Endothelial cell of umbilical vein (primary cell): ENCODE results near the gene RDM1. TPM values are rescaled to one million over a fixed set of nuclear protein-coding genes. Genes with fewer than 3 reads are reported as not detected.
A peak's percentile ranks its signal among the peaks of the same experiment; 100 is the strongest.

Experiments used
- BruUV-seq: library from RNA; stranded (reverse); fragments of 400-500 nt; replicated peaks from 2 replicates; lab custom pipeline; 2021; lab: Mats Ljungman, UMichigan
- CTCF ChIA-PET: fragments of 300-600, 350-600 bp; sonication (Branson Sonifier 250); formaldehyde crosslinking; loops from one replicate; lab custom pipeline; 2021; ENCODE audit warnings: antibody characterized with exemption, inconsistent platforms; lab: Charles Lee
- POLR2A ChIA-PET: fragments of 300-600, 350-600 bp; sonication (Branson Sonifier 250); formaldehyde crosslinking; loops from one replicate; lab custom pipeline; 2021; ENCODE audit warnings: antibody characterized with exemption, inconsistent platforms; lab: Charles Lee
- DNase-seq: peaks from one replicate; pipeline ENCODE4 v3.0.0-alpha.2; 2011; ENCODE audit warnings: low read depth, low spot score
- FAIRE-seq: peaks from 2 replicates; lab custom pipeline; 2011; peaks lifted over from hg19 to GRCh38; lab: Jason Lieb, UNC
- H2AFZ ChIP-seq: 2 replicates; pipeline ENCODE4 v1.6.0; 2012; ENCODE audit warnings: low read depth, low read length, control low read depth, inconsistent platforms
- H3K27ac ChIP-seq: 2 replicates; pipeline ENCODE4 v1.5.1; 2011; ENCODE audit warnings: low read depth, mild to moderate bottlenecking, control low read depth, low read length, moderate library complexity; ENCODE audit not compliant: insufficient read depth
- H3K27me3 ChIP-seq, 2 experiments: 2 replicates each; pipeline versions ENCODE4 v1.6.0 to v1.6.1; 2011; ENCODE audit warnings: low read length in 2 of 2, mixed read lengths in 1 of 2; ENCODE audit not compliant: control insufficient read depth in 2 of 2, insufficient read depth in 2 of 2
- H3K36me3 ChIP-seq, 2 experiments: 2 replicates in 1 of 2; 3 replicates in 1 of 2; pipeline ENCODE4 v1.5.1; 2011; ENCODE audit warnings: low read length in 2 of 2, mild to moderate bottlenecking in 1 of 2, moderate library complexity in 1 of 2; ENCODE audit not compliant: control insufficient read depth in 2 of 2, insufficient read depth in 2 of 2; ENCODE audit errors: extremely low read depth in 1 of 2
- H3K4me1 ChIP-seq: 3 replicates; pipeline ENCODE4 v1.5.1; 2011; ENCODE audit warnings: mild to moderate bottlenecking, low read length; ENCODE audit not compliant: control insufficient read depth, insufficient read depth; ENCODE audit errors: extremely low read depth
- H3K4me2 ChIP-seq: 2 replicates; pipeline ENCODE4 v1.6.1; 2011; ENCODE audit warnings: low read length, control low read depth, mixed read lengths; ENCODE audit not compliant: insufficient read depth
- H3K4me3 ChIP-seq, 3 experiments: fragments of 200-600 bp in 1 of 3; sonication (generic), shearing (Covaris generic) in 1 of 3; replicated peaks in 1 of 3; 2 replicates each; pipeline ENCODE4 v1.5.1; 2011 to 2016; ENCODE audit warnings: control low read depth in 3 of 3, low read length in 3 of 3, mild to moderate bottlenecking in 2 of 3, inconsistent platforms in 1 of 3, low read depth in 1 of 3, moderate library complexity in 1 of 3; ENCODE audit not compliant: insufficient read depth in 1 of 3
- H3K79me2 ChIP-seq: 2 replicates; pipeline ENCODE4 v1.6.0; 2012; ENCODE audit warnings: low read length, inconsistent platforms; ENCODE audit not compliant: control insufficient read depth, insufficient read depth
- H3K9ac ChIP-seq: replicated peaks from 2 replicates; pipeline ENCODE3; 2011; ENCODE audit warnings: low read length, control low read depth; ENCODE audit not compliant: insufficient read depth; ENCODE audit errors: extremely low read depth
- H3K9me1 ChIP-seq: replicated peaks from 3 replicates; pipeline ENCODE4 v1.6.0; 2011; ENCODE audit warnings: mild to moderate bottlenecking, low read length; ENCODE audit not compliant: control insufficient read depth, insufficient read depth; ENCODE audit errors: extremely low read depth
- H3K9me3 ChIP-seq: replicated peaks from 2 replicates; pipeline ENCODE4 v1.5.1; 2012; ENCODE audit warnings: low read length, inconsistent platforms; ENCODE audit not compliant: control insufficient read depth, insufficient read depth
- H4K20me1 ChIP-seq: replicated peaks from 2 replicates; pipeline ENCODE3; 2011; ENCODE audit warnings: mild to moderate bottlenecking, low read length; ENCODE audit not compliant: control insufficient read depth, insufficient read depth; ENCODE audit errors: extremely low read depth
- CTCF ChIP-seq, 2 donors: IDR thresholded peaks; 1 replicate in 1 of 2; 2 replicates in 1 of 2; pipeline ENCODE4 v1.5.1; 2011; ENCODE audit warnings: low read length in 2 of 2, mild to moderate bottlenecking in 2 of 2, moderate library complexity in 2 of 2, control low read depth in 1 of 2, inconsistent platforms in 1 of 2, low read depth in 1 of 2; ENCODE audit not compliant: insufficient read depth in 1 of 2; ENCODE audit errors: extremely low read depth in 1 of 2
- MYC ChIP-seq: IDR thresholded peaks from one replicate; pipeline ENCODE4 v1.6.1; 2011; ENCODE audit warnings: mild to moderate bottlenecking, low read depth, low read length
- dilution Hi-C: fragments of 300-500 bp; cut with MboI; formaldehyde crosslinking; loops from one replicate; pipeline ENCODE4 v1.15.0; 2019; ENCODE audit warnings: low sequenced_read_pairs; ENCODE audit not compliant: extremely low pct_ligation_motif_present
- intact Hi-C: fragments of 100-400 bp; cut with micrococcal nuclease; formaldehyde crosslinking; loops from one replicate; pipeline ENCODE4 v1.10.0; 2022
- polyA plus RNA-seq, 4 experiments: library from polyadenylated mRNA; depleted of rRNA in 3 of 4; stranded (reverse) in 3 of 4; unstranded in 1 of 4; fragments of >200 nt; gene quantifications; 2 replicates each; pipeline versions ENCODE4 v1.2.1 to v1.2.3, GENCODE V29; 2011 to 2012; ENCODE audit warnings: missing spikeins in 1 of 4
- total RNA-seq: library from RNA; stranded (reverse); gene quantifications from 2 replicates; pipeline ENCODE4 v1.2.3, GENCODE V29; 2021

The RDM1 gene
- total and polyA plus RNA-seq, 2 donors (not counting 3 experiments of a cell fraction or from before 2014, with no cell fraction given): 0.12 to 0.46 TPM

DNA sequence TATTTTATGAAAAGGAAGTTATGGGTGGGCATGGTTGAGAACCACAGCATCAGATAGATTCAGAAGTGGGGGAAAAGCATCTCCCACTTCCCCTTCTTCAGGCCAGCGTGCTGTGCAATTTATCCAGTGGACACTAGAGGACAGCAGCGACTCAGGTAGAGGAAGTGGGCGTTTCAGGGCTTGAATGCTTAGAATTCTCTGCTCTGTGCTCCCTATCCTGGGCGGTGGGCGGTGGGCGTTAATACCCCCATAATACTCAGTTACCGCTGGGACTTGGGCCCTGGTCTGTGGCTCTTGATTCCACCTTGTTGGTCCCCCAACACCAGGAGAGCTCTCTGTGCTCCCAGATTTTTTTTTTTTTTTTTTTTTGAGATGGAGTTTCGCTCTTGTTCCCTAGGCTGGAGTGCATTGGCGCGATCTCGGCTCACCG lies 16.6 kb upstream of the RDM1 start:
- intact Hi-C loops: loop anchor here (1.0 to 10.0 kb wide), 2 partner anchors 102 to 125 kb away; no protein-coding TSS in a partner anchor

More for the DNA sequence above, 16.6 kb upstream of the RDM1 start:
- H3K9me1 ChIP-seq: no peaks in the 10 kb centered on the region
- no peaks in the 10 kb centered on the region for H3K4me1 ChIP-seq
- FAIRE-seq (no peak), DNase-seq (peak; percentile 51)
- no peak overlapping the region for H3K27ac ChIP-seq
- CTCF ChIA-PET: interaction anchor here (0.7 to 2.7 kb wide), 5 partner anchors 9 to 202 kb away, joined by 3 to 16 read pairs (median 4); no protein-coding TSS in a partner anchor
- H4K20me1 ChIP-seq: no peaks in the 10 kb centered on the region
- H3K9me3 ChIP-seq: no peaks in the 10 kb centered on the region
- dilution Hi-C loops: no loop called here
- H3K36me3 ChIP-seq: no peaks in the 10 kb centered on the region
- peaks cover 0 to 4% of the 10 kb centered on the region in 2 experiments for H3K27me3 ChIP-seq
- H3K9ac ChIP-seq: no peak overlapping the region
- no peaks in the 10 kb centered on the region for H3K79me2 ChIP-seq
- POLR2A ChIA-PET: no interaction called here
- no TSS peak for BruUV-seq
- TF ChIP-seq MYC (no peak), CTCF (IDR thresholded peaks at IDR 0.05; ENCODE audit: extremely low read depth in 1 of 2, insufficient read depth in 1 of 2, low read depth in 1 of 2, low read length in 2 of 2) (peak; percentile 64 to 82)
- H3K4me2 ChIP-seq: no peak overlapping the region
- no peak overlapping the region for H3K4me3 ChIP-seq
- peak overlapping the region; percentile 38 for H2AFZ ChIP-seq
